Keratinocyte (primary cell): ENCODE results near the gene L1CAM.

ENCODE experiments used
- CTCF ChIP-seq, 3 experiments: IDR thresholded peaks in 1 of 3; conservative IDR thresholded peaks in 1 of 3; optimal IDR thresholded peaks in 1 of 3; 2 replicates in 2 of 3; 3 replicates in 1 of 3; pipeline versions ENCODE3 to v1.5.1; 2011; ENCODE audit warnings: low read length in 3 of 3, mild to moderate bottlenecking in 3 of 3, moderate library complexity in 2 of 3, control low read depth in 1 of 3, inconsistent platforms in 1 of 3; ENCODE audit not compliant: insufficient read depth in 2 of 3; ENCODE audit errors: extremely low read depth in 1 of 3
- EZH2 ChIP-seq: IDR thresholded peaks from one replicate; pipeline ENCODE4 v1.6.1; 2012; ENCODE audit warnings: inconsistent platforms, mild to moderate bottlenecking, low read length, moderate library complexity

- no peak for TF ChIP-seq CTCF (optimal IDR thresholded peaks at IDR 0.05 in 1 of 3, IDR thresholded peaks at IDR 0.05 in 1 of 3, conservative IDR thresholded peaks at IDR 0.05 in 1 of 3; ENCODE audit: extremely low read depth in 1 of 3, insufficient read depth in 2 of 3, low read length in 3 of 3)
- TF ChIP-seq EZH2 = no peak
Measured at GRCh38 chrX:153813161-153813560, 72.8 kb downstream of the L1CAM start.
